GM23338 (cell line): ENCODE data around the gene MORC1.

Experiments
- EZH2 ChIP-seq: fragments of 200-600 bp; sonication (generic); IDR thresholded peaks from one replicate; pipeline ENCODE4 v1.8.0; 2017; ENCODE audit warnings: antibody characterized with exemption, mild to moderate bottlenecking, low read depth; ENCODE audit not compliant: unreplicated experiment
- EZH2phosphoT487 ChIP-seq: fragments of 200-600 bp; sonication (generic); IDR thresholded peaks from one replicate; pipeline ENCODE4 v1.8.1; 2018; ENCODE audit warnings: antibody characterized with exemption; ENCODE audit not compliant: unreplicated experiment
- NANOG ChIP-seq: IDR thresholded peaks from 2 replicates; pipeline ENCODE4 v1.6.1; 2016; ENCODE audit warnings: antibody characterized with exemption, borderline replicate concordance
- POLR2AphosphoS5 ChIP-seq: IDR thresholded peaks from 2 replicates; pipeline ENCODE4 v1.6.1; 2016; ENCODE audit warnings: antibody characterized with exemption, low read depth
- TF ChIP-seq, protein P1 (sequence below), 2 experiments: fragments of 200-600 bp in 1 of 2; sonication (generic) in 1 of 2; conservative IDR thresholded peaks; 2 replicates each; pipeline versions ENCODE4 v1.5.1 to v1.6.1; 2016 to 2017; ENCODE audit warnings: antibody characterized with exemption in 2 of 2, low read depth in 2 of 2, mild to moderate bottlenecking in 2 of 2, moderate library complexity in 1 of 2

DNA sequence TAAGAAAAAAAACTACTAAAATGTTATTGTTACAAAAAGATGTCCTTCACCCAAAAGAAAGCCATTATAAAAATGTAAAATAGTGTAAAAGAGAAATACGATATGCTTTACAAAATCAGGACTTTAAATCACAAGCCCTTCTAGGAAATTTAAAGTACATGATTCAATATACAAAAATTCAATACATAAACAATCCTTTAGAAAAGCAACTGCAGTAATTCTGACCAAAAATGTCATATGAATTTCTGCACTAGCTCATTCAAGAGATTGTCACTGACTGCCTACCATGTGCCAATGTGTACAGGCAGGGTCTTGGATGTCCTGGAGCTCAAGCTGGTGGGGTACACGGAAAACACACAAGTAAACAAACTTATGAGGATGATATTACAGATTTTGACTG lies 2.5 kb downstream of the MORC1 start:
- TF ChIP-seq, protein P1, sequence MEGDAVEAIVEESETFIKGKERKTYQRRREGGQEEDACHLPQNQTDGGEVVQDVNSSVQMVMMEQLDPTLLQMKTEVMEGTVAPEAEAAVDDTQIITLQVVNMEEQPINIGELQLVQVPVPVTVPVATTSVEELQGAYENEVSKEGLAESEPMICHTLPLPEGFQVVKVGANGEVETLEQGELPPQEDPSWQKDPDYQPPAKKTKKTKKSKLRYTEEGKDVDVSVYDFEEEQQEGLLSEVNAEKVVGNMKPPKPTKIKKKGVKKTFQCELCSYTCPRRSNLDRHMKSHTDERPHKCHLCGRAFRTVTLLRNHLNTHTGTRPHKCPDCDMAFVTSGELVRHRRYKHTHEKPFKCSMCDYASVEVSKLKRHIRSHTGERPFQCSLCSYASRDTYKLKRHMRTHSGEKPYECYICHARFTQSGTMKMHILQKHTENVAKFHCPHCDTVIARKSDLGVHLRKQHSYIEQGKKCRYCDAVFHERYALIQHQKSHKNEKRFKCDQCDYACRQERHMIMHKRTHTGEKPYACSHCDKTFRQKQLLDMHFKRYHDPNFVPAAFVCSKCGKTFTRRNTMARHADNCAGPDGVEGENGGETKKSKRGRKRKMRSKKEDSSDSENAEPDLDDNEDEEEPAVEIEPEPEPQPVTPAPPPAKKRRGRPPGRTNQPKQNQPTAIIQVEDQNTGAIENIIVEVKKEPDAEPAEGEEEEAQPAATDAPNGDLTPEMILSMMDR (conservative IDR thresholded peaks at IDR 0.05; ENCODE audit: low read depth in 2 of 2): no peak
- TF ChIP-seq EZH2 (no peak), POLR2AphosphoS5 (no peak), NANOG (no peak), EZH2phosphoT487 (no peak)
